Measurements from ENCODE around the gene MSANTD1.

DNA sequence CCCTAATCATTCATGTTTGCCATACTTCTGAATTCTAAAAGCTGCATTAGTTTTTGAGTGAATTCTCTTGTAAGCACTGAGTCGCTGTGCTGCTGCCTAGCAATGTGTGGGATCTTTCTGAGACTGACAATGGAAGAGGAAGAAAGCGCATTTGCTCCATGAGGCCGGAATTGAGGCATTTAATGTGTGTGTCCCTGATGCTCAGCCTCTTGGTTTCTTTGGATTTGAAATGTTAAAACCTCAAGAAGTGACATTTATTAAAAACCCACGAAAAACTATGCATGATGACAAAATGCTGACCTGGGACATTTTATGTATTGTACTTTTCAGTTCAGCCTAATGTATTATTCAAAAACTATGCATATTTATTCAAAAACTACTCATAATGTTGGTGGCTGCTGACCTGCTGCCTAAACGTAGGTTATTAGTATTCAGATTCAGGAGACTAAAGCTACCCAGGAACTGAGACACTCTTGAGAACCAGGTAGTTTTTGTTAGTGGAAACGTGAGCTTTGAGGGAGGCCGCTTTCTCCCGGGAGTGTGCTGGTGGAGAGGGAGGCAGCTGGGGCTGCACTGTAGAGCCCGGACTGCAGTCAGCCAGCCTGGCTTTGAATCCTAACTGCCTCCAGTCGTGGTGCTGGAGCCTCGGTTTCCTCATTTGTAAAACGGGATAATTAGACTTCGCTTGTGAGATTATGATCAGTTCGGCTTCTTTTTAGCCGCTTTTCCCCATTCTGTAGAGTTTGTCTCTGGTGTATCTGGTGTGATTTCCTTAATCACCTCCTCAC is 55.2 kb downstream of the MSANTD1 start:
- TF ChIP-seq, protein P1, sequence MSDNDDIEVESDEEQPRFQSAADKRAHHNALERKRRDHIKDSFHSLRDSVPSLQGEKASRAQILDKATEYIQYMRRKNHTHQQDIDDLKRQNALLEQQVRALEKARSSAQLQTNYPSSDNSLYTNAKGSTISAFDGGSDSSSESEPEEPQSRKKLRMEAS (IDR thresholded peaks at IDR 0.05; ENCODE audit: low read depth, low read length) = no peak
- TF ChIP-seq SIN3A (IDR thresholded peaks at IDR 0.05; ENCODE audit: low read depth, low read length) (no peak), EP300 (IDR thresholded peaks at IDR 0.05; ENCODE audit: borderline replicate concordance in 1 of 2, control insufficient read depth in 1 of 2, low read depth in 2 of 2, low read length in 2 of 2) (no peak), YY1 (IDR thresholded peaks at IDR 0.05; ENCODE audit: low read depth, low read length) (no peak), CBX5 (IDR thresholded peaks at IDR 0.05; ENCODE audit: low read depth) (no peak), EZH2 (IDR thresholded peaks at IDR 0.05; ENCODE audit: borderline replicate concordance, control insufficient read depth, low read depth, low read length) (no peak), TCF12 (IDR thresholded peaks at IDR 0.05; ENCODE audit: low read depth, low read length) (no peak), RCOR1 (conservative IDR thresholded peaks at IDR 0.05; ENCODE audit: low read depth, low read length) (no peak)
- TF ChIP-seq, protein P2, sequence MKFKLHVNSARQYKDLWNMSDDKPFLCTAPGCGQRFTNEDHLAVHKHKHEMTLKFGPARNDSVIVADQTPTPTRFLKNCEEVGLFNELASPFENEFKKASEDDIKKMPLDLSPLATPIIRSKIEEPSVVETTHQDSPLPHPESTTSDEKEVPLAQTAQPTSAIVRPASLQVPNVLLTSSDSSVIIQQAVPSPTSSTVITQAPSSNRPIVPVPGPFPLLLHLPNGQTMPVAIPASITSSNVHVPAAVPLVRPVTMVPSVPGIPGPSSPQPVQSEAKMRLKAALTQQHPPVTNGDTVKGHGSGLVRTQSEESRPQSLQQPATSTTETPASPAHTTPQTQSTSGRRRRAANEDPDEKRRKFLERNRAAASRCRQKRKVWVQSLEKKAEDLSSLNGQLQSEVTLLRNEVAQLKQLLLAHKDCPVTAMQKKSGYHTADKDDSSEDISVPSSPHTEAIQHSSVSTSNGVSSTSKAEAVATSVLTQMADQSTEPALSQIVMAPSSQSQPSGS (IDR thresholded peaks at IDR 0.05; ENCODE audit: low read length) = no peak
- TF ChIP-seq, protein P3, sequence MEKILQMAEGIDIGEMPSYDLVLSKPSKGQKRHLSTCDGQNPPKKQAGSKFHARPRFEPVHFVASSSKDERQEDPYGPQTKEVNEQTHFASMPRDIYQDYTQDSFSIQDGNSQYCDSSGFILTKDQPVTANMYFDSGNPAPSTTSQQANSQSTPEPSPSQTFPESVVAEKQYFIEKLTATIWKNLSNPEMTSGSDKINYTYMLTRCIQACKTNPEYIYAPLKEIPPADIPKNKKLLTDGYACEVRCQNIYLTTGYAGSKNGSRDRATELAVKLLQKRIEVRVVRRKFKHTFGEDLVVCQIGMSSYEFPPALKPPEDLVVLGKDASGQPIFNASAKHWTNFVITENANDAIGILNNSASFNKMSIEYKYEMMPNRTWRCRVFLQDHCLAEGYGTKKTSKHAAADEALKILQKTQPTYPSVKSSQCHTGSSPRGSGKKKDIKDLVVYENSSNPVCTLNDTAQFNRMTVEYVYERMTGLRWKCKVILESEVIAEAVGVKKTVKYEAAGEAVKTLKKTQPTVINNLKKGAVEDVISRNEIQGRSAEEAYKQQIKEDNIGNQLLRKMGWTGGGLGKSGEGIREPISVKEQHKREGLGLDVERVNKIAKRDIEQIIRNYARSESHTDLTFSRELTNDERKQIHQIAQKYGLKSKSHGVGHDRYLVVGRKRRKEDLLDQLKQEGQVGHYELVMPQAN (conservative IDR thresholded peaks at IDR 0.05) = no peak
- TF ChIP-seq, protein P4, sequence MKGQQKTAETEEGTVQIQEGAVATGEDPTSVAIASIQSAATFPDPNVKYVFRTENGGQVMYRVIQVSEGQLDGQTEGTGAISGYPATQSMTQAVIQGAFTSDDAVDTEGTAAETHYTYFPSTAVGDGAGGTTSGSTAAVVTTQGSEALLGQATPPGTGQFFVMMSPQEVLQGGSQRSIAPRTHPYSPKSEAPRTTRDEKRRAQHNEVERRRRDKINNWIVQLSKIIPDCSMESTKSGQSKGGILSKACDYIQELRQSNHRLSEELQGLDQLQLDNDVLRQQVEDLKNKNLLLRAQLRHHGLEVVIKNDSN (IDR thresholded peaks at IDR 0.05; ENCODE audit: borderline replicate concordance, extremely low read length, insufficient read depth, low read depth, low read length) = no peak
- TF ChIP-seq, protein P5, sequence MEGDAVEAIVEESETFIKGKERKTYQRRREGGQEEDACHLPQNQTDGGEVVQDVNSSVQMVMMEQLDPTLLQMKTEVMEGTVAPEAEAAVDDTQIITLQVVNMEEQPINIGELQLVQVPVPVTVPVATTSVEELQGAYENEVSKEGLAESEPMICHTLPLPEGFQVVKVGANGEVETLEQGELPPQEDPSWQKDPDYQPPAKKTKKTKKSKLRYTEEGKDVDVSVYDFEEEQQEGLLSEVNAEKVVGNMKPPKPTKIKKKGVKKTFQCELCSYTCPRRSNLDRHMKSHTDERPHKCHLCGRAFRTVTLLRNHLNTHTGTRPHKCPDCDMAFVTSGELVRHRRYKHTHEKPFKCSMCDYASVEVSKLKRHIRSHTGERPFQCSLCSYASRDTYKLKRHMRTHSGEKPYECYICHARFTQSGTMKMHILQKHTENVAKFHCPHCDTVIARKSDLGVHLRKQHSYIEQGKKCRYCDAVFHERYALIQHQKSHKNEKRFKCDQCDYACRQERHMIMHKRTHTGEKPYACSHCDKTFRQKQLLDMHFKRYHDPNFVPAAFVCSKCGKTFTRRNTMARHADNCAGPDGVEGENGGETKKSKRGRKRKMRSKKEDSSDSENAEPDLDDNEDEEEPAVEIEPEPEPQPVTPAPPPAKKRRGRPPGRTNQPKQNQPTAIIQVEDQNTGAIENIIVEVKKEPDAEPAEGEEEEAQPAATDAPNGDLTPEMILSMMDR (IDR thresholded peaks at IDR 0.05 in 2 of 3, conservative IDR thresholded peaks at IDR 0.05 in 1 of 3; ENCODE audit: control insufficient read depth in 2 of 3, extremely low read depth in 1 of 3, insufficient read depth in 1 of 3, low read depth in 3 of 3, low read length in 3 of 3) = no peak
